Measurements from ENCODE around the gene SYNE2. TPM values are rescaled to one million over a fixed set of nuclear protein-coding genes. Genes with fewer than 3 reads are reported as not detected.

The SYNE2 gene
- total and polyA plus RNA-seq, 10 of the 15 experiments (the other 5 are each of a cell fraction or from before 2014, with no cell fraction given): 2.1 to 52.7 (median 38.1) TPM

DNA sequence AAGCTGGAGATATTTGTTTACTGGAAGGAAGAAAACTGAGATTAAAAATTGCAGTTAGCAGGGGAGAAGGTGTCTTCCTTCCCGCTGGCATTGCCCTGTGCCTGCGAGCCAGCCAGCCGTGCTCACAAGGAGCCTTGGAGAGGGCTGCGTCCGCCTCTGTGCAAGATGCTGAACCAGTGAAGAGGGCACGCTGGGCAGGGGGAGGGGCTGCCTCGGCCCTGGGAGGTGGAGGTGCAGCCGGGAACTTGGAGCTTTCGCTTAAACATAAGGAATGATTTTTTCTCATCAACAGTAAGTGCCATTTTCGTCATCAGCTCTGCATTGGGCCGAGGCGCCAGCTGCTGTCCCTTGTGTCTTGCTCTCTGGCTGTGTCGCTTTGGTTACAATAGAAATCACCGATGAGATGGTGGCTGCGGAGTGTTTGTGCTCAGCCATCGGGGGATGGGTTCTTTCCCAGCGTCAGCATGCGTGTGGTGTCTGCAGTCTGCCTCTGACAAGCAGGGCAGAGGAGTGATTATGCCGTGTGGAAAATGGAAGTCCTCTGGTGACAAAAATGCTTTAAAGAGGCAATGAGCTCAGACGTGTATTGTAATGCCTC lies 344.1 kb downstream of the SYNE2 start (continued):
- TF ChIP-seq CTCF (IDR thresholded peaks at IDR 0.05 in 2 of 3, conservative IDR thresholded peaks at IDR 0.05 in 1 of 3; ENCODE audit: control insufficient read depth in 2 of 3, extremely low read depth in 1 of 3, insufficient read depth in 1 of 3, low read depth in 3 of 3, low read length in 3 of 3) (no peak), KDM1A (IDR thresholded peaks at IDR 0.05; ENCODE audit: borderline replicate concordance) (no peak), YY1 (IDR thresholded peaks at IDR 0.05; ENCODE audit: low read depth, low read length) (peak; percentile 54; the same call in 1 of the 2 replicates), MYB (IDR thresholded peaks at IDR 0.05; ENCODE audit: borderline replicate concordance, low read depth, low read length) (no peak), GATAD2B (conservative IDR thresholded peaks at IDR 0.05; ENCODE audit: low read depth) (0 out of 2 replicates have a peak, but pooled peaks have one; percentile 32), POLR2A (IDR thresholded peaks at IDR 0.05; ENCODE audit: low read depth, low read length) (no peak; the same call in 1 of the 2 replicates), RAD21 (IDR thresholded peaks at IDR 0.05; ENCODE audit: insufficient read depth, low read depth, low read length) (no peak), MEF2B (IDR thresholded peaks at IDR 0.05; ENCODE audit: partially characterized antibody, poor library complexity, severe bottlenecking) (no peak), ASH2L (IDR thresholded peaks at IDR 0.05; ENCODE audit: borderline replicate concordance, low read depth) (no peak), HDAC6 (IDR thresholded peaks at IDR 0.05; ENCODE audit: unreplicated experiment) (no peak)
- TF ChIP-seq, protein P1, sequence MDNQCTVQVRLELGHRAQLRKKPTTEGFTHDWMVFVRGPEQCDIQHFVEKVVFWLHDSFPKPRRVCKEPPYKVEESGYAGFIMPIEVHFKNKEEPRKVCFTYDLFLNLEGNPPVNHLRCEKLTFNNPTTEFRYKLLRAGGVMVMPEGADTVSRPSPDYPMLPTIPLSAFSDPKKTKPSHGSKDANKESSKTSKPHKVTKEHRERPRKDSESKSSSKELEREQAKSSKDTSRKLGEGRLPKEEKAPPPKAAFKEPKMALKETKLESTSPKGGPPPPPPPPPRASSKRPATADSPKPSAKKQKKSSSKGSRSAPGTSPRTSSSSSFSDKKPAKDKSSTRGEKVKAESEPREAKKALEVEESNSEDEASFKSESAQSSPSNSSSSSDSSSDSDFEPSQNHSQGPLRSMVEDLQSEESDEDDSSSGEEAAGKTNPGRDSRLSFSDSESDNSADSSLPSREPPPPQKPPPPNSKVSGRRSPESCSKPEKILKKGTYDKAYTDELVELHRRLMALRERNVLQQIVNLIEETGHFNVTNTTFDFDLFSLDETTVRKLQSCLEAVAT (IDR thresholded peaks at IDR 0.05): no peak
- TF ChIP-seq, protein P2, sequence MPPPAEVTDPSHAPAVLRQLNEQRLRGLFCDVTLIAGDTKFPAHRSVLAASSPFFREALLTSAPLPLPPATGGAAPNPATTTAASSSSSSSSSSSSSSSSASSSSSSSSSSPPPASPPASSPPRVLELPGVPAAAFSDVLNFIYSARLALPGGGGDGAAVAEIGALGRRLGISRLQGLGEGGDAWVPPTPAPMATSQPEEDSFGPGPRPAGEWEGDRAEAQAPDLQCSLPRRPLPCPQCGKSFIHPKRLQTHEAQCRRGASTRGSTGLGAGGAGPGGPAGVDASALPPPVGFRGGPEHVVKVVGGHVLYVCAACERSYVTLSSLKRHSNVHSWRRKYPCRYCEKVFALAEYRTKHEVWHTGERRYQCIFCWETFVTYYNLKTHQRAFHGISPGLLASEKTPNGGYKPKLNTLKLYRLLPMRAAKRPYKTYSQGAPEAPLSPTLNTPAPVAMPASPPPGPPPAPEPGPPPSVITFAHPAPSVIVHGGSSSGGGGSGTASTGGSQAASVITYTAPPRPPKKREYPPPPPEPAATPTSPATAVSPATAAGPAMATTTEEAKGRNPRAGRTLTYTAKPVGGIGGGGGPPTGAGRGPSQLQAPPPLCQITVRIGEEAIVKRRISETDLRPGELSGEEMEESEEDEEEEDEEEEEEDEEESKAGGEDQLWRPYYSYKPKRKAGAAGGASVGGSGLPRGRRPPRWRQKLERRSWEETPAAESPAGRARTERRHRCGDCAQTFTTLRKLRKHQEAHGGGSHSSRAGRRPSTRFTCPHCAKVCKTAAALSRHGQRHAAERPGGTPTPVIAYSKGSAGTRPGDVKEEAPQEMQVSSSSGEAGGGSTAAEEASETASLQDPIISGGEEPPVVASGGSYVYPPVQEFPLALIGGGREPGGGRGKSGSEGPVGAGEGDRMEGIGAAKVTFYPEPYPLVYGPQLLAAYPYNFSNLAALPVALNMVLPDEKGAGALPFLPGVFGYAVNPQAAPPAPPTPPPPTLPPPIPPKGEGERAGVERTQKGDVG (CRISPR knock-in tag; IDR thresholded peaks at IDR 0.05): no peak
- TF ChIP-seq, protein P3, sequence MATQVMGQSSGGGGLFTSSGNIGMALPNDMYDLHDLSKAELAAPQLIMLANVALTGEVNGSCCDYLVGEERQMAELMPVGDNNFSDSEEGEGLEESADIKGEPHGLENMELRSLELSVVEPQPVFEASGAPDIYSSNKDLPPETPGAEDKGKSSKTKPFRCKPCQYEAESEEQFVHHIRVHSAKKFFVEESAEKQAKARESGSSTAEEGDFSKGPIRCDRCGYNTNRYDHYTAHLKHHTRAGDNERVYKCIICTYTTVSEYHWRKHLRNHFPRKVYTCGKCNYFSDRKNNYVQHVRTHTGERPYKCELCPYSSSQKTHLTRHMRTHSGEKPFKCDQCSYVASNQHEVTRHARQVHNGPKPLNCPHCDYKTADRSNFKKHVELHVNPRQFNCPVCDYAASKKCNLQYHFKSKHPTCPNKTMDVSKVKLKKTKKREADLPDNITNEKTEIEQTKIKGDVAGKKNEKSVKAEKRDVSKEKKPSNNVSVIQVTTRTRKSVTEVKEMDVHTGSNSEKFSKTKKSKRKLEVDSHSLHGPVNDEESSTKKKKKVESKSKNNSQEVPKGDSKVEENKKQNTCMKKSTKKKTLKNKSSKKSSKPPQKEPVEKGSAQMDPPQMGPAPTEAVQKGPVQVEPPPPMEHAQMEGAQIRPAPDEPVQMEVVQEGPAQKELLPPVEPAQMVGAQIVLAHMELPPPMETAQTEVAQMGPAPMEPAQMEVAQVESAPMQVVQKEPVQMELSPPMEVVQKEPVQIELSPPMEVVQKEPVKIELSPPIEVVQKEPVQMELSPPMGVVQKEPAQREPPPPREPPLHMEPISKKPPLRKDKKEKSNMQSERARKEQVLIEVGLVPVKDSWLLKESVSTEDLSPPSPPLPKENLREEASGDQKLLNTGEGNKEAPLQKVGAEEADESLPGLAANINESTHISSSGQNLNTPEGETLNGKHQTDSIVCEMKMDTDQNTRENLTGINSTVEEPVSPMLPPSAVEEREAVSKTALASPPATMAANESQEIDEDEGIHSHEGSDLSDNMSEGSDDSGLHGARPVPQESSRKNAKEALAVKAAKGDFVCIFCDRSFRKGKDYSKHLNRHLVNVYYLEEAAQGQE (IDR thresholded peaks at IDR 0.05; ENCODE audit: low read depth, low read length): no peak
- TF ChIP-seq, protein P4, sequence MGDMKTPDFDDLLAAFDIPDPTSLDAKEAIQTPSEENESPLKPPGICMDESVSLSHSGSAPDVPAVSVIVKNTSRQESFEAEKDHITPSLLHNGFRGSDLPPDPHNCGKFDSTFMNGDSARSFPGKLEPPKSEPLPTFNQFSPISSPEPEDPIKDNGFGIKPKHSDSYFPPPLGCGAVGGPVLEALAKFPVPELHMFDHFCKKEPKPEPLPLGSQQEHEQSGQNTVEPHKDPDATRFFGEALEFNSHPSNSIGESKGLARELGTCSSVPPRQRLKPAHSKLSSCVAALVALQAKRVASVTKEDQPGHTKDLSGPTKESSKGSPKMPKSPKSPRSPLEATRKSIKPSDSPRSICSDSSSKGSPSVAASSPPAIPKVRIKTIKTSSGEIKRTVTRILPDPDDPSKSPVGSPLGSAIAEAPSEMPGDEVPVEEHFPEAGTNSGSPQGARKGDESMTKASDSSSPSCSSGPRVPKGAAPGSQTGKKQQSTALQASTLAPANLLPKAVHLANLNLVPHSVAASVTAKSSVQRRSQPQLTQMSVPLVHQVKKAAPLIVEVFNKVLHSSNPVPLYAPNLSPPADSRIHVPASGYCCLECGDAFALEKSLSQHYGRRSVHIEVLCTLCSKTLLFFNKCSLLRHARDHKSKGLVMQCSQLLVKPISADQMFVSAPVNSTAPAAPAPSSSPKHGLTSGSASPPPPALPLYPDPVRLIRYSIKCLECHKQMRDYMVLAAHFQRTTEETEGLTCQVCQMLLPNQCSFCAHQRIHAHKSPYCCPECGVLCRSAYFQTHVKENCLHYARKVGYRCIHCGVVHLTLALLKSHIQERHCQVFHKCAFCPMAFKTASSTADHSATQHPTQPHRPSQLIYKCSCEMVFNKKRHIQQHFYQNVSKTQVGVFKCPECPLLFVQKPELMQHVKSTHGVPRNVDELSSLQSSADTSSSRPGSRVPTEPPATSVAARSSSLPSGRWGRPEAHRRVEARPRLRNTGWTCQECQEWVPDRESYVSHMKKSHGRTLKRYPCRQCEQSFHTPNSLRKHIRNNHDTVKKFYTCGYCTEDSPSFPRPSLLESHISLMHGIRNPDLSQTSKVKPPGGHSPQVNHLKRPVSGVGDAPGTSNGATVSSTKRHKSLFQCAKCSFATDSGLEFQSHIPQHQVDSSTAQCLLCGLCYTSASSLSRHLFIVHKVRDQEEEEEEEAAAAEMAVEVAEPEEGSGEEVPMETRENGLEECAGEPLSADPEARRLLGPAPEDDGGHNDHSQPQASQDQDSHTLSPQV (IDR thresholded peaks at IDR 0.05): 0 out of 2 replicates have a peak, but pooled peaks have one; percentile 3
